Heart left ventricle (tissue), 16 donors: ENCODE results near the gene PCSK1. TPM values are rescaled to one million over a fixed set of nuclear protein-coding genes. Genes with fewer than 3 reads are reported as not detected.

ENCODE experiments used
- ATAC-seq, 4 donors: fragments of 200-7000 bp; cut with Tn5 transposase; one replicate each; pipeline ENCODE4 v1.9.1; 2020 to 2022; ENCODE audit warnings: moderate library complexity in 4 of 4, mild to moderate bottlenecking in 3 of 4, moderate number of reproducible peaks in 1 of 4
- DNase-seq, 5 donors: peaks; one replicate each; pipeline ENCODE4 v3.0.0-alpha.2; 2020
- H3K27ac ChIP-seq, 12 donors: fragments of 200-600 bp; sonication (generic) in 4 of 12; one replicate each; pipeline versions ENCODE4 v1.5.0 to v1.8.0; 2016 to 2022; ENCODE audit warnings: mild to moderate bottlenecking in 2 of 12
- H3K27me3 ChIP-seq, 9 donors: fragments of 200-600 bp; sonication (generic) in 2 of 9; one replicate each; pipeline versions ENCODE4 v1.5.1 to v1.8.0; 2016 to 2022; ENCODE audit warnings: mild to moderate bottlenecking in 3 of 9
- H3K36me3 ChIP-seq, 9 donors: fragments of 200-600 bp; sonication (generic) in 2 of 9; one replicate each; pipeline versions ENCODE4 v1.5.0 to v1.8.0; 2018 to 2022; ENCODE audit warnings: mild to moderate bottlenecking in 2 of 9
- H3K4me1 ChIP-seq, 12 donors: fragments of 200-600 bp; sonication (generic) in 4 of 12; one replicate each; pipeline versions ENCODE4 v1.5.0 to v1.8.0; 2016 to 2022; ENCODE audit warnings: mild to moderate bottlenecking in 3 of 12
- H3K4me3 ChIP-seq, 12 donors: fragments of 200-600 bp; sonication (generic) in 4 of 12; one replicate each; pipeline versions ENCODE4 v1.5.0 to v1.8.0; 2017 to 2022; ENCODE audit warnings: mild to moderate bottlenecking in 9 of 12, moderate library complexity in 4 of 12
- H3K9me3 ChIP-seq, 12 donors: fragments of 200-600 bp; sonication (generic) in 4 of 12; one replicate each; pipeline versions ENCODE4 v1.5.0 to v1.8.0; 2016 to 2022; ENCODE audit warnings: mild to moderate bottlenecking in 1 of 12
- POLR2A ChIP-seq, 2 donors: fragments of 450-650 bp; IDR thresholded peaks; one replicate each; pipeline ENCODE4 v1.6.1; 2017; ENCODE audit warnings: antibody characterized with exemption in 2 of 2, mild to moderate bottlenecking in 2 of 2, moderate library complexity in 2 of 2
- WGBS, 4 donors: extraction: QIAGEN DNeasy Blood & Tissue Kit in 2 of 4; methylation state at CpG; one replicate each; pipeline versions ENCODE4 v1.1.5 to v1.1.7; 2013 to 2018; 5-methylcytosine and 5-hydroxymethylcytosine counted together
- intact Hi-C, 10 donors: fragments of 100-400 bp; cut with DNase I; formaldehyde crosslinking; loops; one replicate each; pipeline versions ENCODE4 v1.11.1 to v1.14.2; 2022
- polyA plus RNA-seq, 2 donors: library from polyadenylated mRNA; stranded (reverse); fragments of 200-250 nt; gene quantifications; one replicate each; pipeline ENCODE4 v1.2.3, GENCODE V29; 2013
- total RNA-seq, 9 donors: library from RNA; depleted of rRNA in 2 of 9; stranded (reverse); fragments of >200 nt in 2 of 9; fragmentation: NEBNext Ultra II Directional in 3 of 9; extraction: Animal tissue kit (Norgen Biotek cat#: 25700) in 3 of 9; gene quantifications; one replicate each; pipeline versions ENCODE4 v1.1.0 to v1.2.4, GENCODE V29; 2016 to 2023
- TF ChIP-seq, protein P1 (sequence below), 12 donors: fragments of 200-600 bp; sonication (generic) in 4 of 12; IDR thresholded peaks; one replicate each; pipeline versions ENCODE4 v1.5.0 to v1.8.0; 2018 to 2022; ENCODE audit warnings: antibody characterized with exemption in 12 of 12, mild to moderate bottlenecking in 5 of 12
- donor health status: ischemic (EF 13 %, LVEDD 7.1; RV severe dilation, severe dysfunction).
- donor health status: healthy with polysubstance abuse.
- donor health status: DM: no; HTN: yes; CAD: no.
- donor health status: DM: no; HTN: no; CAD: no.
- donor health status: ischemic (EF 25% LVEDD 6.9; RV normal size, moderate dysfunction).
- donor health status: ischemic (EF 25% LVEDD 5.7; RV mildly dilated, moderate dysfunction).
- donor health status: healthy.
- donor health status: DM: yes; HTN: yes; CAD: no.
- donor health status: ischemic (EF 35%, LVEDD 5.7; RV mildly dilated, moderate dysfunction).
- donor health status: nonischemic (EF 11% LVEDD 7.7; RV severe dilation, severe dysfunction).
- donor health status: DM: yes; HTN: yes; CAD: no.
- donor health status: PGD.
- donor health status: ischemic (EF 29% LVEDD 5.4; RV normal size, mild dysfunction).
- donor health status: nonischemic (EF 23%, LVEDD 6.1; RV moderate dilation, normal function).

The PCSK1 gene
- total and polyA plus RNA-seq, 11 donors, result 0.04 to 0.81 (median 0.40) TPM; not detected in 3

- intact Hi-C loops, result no loop called here
- Histone ChIP-seq H3K27ac (no peak overlapping the region), H3K36me3 (no peaks in the 10 kb centered on the region), H3K9me3 (no peaks in the 10 kb centered on the region), H3K27me3 (no peaks in the 10 kb centered on the region), H3K4me1 (no peaks in the 10 kb centered on the region), H3K4me3 (no peak overlapping the region)
- no peak for TF ChIP-seq POLR2A (IDR thresholded peaks at IDR 0.05)
- TF ChIP-seq, protein P1, sequence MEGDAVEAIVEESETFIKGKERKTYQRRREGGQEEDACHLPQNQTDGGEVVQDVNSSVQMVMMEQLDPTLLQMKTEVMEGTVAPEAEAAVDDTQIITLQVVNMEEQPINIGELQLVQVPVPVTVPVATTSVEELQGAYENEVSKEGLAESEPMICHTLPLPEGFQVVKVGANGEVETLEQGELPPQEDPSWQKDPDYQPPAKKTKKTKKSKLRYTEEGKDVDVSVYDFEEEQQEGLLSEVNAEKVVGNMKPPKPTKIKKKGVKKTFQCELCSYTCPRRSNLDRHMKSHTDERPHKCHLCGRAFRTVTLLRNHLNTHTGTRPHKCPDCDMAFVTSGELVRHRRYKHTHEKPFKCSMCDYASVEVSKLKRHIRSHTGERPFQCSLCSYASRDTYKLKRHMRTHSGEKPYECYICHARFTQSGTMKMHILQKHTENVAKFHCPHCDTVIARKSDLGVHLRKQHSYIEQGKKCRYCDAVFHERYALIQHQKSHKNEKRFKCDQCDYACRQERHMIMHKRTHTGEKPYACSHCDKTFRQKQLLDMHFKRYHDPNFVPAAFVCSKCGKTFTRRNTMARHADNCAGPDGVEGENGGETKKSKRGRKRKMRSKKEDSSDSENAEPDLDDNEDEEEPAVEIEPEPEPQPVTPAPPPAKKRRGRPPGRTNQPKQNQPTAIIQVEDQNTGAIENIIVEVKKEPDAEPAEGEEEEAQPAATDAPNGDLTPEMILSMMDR (IDR thresholded peaks at IDR 0.05), result no peak
- ATAC-seq, result peak in 1 of 4 donors; percentile 42
- DNase-seq, result no peak
- 67 to 75% (median 71%) methylated on average over 13 of the region's 13 CpGs for WGBS, 4 donors
Measured at GRCh38 chr5:96408210-96408777, 24.8 kb downstream of the PCSK1 start.

- Histone ChIP-seq H3K27me3 (no peaks in the 10 kb centered on the region), H3K4me3 (no peak overlapping the region), H3K36me3 (no peaks in the 10 kb centered on the region), H3K9me3 (no peaks in the 10 kb centered on the region), H3K27ac (no peak overlapping the region), H3K4me1 (no peaks in the 10 kb centered on the region)
- TF ChIP-seq, protein P1 (IDR thresholded peaks at IDR 0.05), result no peak
- no peak for TF ChIP-seq POLR2A (IDR thresholded peaks at IDR 0.05)
- no peak for ATAC-seq
- intact Hi-C loops, result no loop called here
- DNase-seq, result no peak
Measured at GRCh38 chr5:96407436-96407835, 25.6 kb downstream of the PCSK1 start.

GRCh38 chr5:96404191-96404867 is 28.7 kb downstream of the PCSK1 start:
- 82 to 88% (median 85%) methylated on average over 3 of the region's 3 CpGs for WGBS, 4 donors
- no peaks in the 10 kb centered on the region for H3K9me3 ChIP-seq
- intact Hi-C loops, result no loop called here

DNA sequence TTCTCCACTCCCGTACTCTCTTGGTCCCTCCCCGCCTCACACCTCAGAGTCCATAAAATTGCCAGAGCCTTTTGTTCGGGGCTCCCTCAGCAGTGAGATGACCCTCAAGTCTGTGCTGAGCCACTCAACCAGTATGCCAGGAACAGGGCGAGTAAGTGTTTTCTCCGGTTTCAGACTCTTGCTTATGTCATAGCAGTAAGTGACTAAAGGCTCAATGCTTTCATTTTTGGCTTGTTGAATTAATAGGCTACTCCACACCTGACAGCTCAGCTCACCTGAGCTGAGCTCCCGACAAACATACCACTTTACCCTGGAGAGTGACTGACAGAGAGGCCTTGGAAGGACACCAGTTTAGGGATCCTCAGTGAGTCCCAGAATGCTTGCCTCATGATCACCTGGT is 30.5 kb downstream of the PCSK1 start:
- Histone ChIP-seq H3K9me3 (no peaks in the 10 kb centered on the region), H3K4me3 (no peak overlapping the region), H3K27me3 (no peaks in the 10 kb centered on the region), H3K27ac (no peak overlapping the region), H3K36me3 (no peaks in the 10 kb centered on the region), H3K4me1 (no peaks in the 10 kb centered on the region)
- no peak for DNase-seq
- TF ChIP-seq POLR2A (IDR thresholded peaks at IDR 0.05), result no peak
- TF ChIP-seq, protein P1 (IDR thresholded peaks at IDR 0.05), result no peak
- no peak for ATAC-seq
- intact Hi-C loops, result no loop called here
- 83 to 91% (median 88%) methylated on average over 6 of the region's 6 CpGs for WGBS, 4 donors

More at GRCh38 chr5:96404191-96404867, 28.7 kb downstream of the PCSK1 start:
- no peaks in the 10 kb centered on the region for H3K36me3 ChIP-seq
- ATAC-seq, result no peak
- no peaks in the 10 kb centered on the region for H3K27me3 ChIP-seq
- H3K4me1 ChIP-seq, result no peaks in the 10 kb centered on the region
- TF ChIP-seq, protein P1 (IDR thresholded peaks at IDR 0.05), result no peak
- no peak for TF ChIP-seq POLR2A (IDR thresholded peaks at IDR 0.05)
- no peak overlapping the region for H3K27ac ChIP-seq
- DNase-seq, result no peak
- no peak overlapping the region for H3K4me3 ChIP-seq
